Gastrocnemius medialis (tissue), 4 donors: Measurements from ENCODE around the gene RNMT.

Experiments used
- CTCF ChIP-seq, 5 experiments: fragments of 450-650 bp in 3 of 5; fragments of 200-600 bp in 2 of 5; sonication (generic) in 2 of 5; IDR thresholded peaks in 4 of 5; conservative IDR thresholded peaks in 1 of 5; 1 replicate in 4 of 5; 2 replicates in 1 of 5; pipeline ENCODE4 v1.5.1; 2016 to 2019; ENCODE audit warnings: antibody characterized with exemption in 5 of 5, mild to moderate bottlenecking in 3 of 5, moderate library complexity in 3 of 5
- POLR2A ChIP-seq, 2 donors: fragments of 450-650 bp; IDR thresholded peaks; one replicate each; pipeline ENCODE4 v1.6.1; 2017; ENCODE audit warnings: antibody characterized with exemption in 2 of 2, mild to moderate bottlenecking in 2 of 2, moderate library complexity in 2 of 2

DNA sequence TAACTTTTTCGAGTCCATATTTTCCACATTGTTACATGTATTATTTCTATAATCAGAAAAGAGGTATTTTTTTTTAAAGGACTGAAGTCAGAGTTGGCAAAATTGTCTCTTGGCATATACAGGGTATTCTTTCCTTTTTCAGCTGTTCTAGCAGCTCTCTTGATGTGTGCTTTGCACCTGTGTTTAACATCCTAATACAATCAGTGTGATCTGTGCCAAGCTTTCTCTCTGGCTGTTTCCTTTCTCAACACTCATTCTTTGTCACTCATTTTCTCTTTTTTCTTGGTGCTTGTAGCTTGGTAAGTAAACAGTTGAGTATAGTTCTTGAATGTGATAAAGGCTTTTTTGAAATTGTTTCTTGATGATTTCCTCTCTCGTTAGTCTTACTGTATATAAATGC is 9.2 kb downstream of the RNMT start:
- TF ChIP-seq CTCF (IDR thresholded peaks at IDR 0.05 in 4 of 5, conservative IDR thresholded peaks at IDR 0.05 in 1 of 5) (no peak), POLR2A (IDR thresholded peaks at IDR 0.05) (no peak)
